Thoracic aorta (tissue), 2 donors: ENCODE results near the gene PIP5K1C. TPM values are rescaled to one million over a fixed set of nuclear protein-coding genes. Genes with fewer than 3 reads are reported as not detected.

Experiments used
- ATAC-seq: fragments of 150-250 bp; one replicate; pipeline ENCODE4 v1.8.0; 2017; ENCODE audit warnings: low read depth; ENCODE audit not compliant: insufficient number of reproducible peaks, low FRiP score
- DNase-seq: peaks from one replicate; pipeline ENCODE4 v3.0.0-alpha.2; 2020; ENCODE audit warnings: low spot score
- H3K27ac ChIP-seq, 2 donors: fragments of 200-600 bp; sonication (generic); 1 replicate in 1 of 2; 2 replicates in 1 of 2; pipeline ENCODE4 v1.5.1; 2016; ENCODE audit warnings: mild to moderate bottlenecking in 2 of 2, moderate library complexity in 2 of 2
- H3K27me3 ChIP-seq: fragments of 200-600 bp; sonication (generic); replicated peaks from 2 replicates; pipeline ENCODE4 v1.6.0; 2016; ENCODE audit warnings: mild to moderate bottlenecking; ENCODE audit not compliant: insufficient read depth
- H3K36me3 ChIP-seq: fragments of 200-600 bp; sonication (generic); one replicate; pipeline ENCODE4 v1.5.1; 2016
- H3K4me1 ChIP-seq, 2 donors: fragments of 200-600 bp; sonication (generic); 1 replicate in 1 of 2; 2 replicates in 1 of 2; pipeline versions ENCODE4 v1.5.1 to v1.6.0; 2016; ENCODE audit warnings: low read depth in 2 of 2, mild to moderate bottlenecking in 1 of 2; ENCODE audit not compliant: control insufficient read depth in 1 of 2
- H3K4me3 ChIP-seq: fragments of 200-600 bp; sonication (generic); 2 replicates; pipeline ENCODE4 v1.5.1; 2016; ENCODE audit warnings: mild to moderate bottlenecking
- H3K9me3 ChIP-seq: fragments of 200-600 bp; sonication (generic); 2 replicates; pipeline ENCODE4 v1.5.1; 2016
- CTCF ChIP-seq: fragments of 200-600 bp; sonication (generic); IDR thresholded peaks from one replicate; pipeline ENCODE4 v1.5.1; 2019; ENCODE audit warnings: antibody characterized with exemption
- total RNA-seq, 2 donors: library from RNA; depleted of rRNA; stranded (reverse); fragments of >200 nt; gene quantifications; one replicate each; pipeline versions ENCODE4 v1.1.0 to v1.2.3, GENCODE V29; 2016

Gene PIP5K1C
- total RNA-seq, 2 donors from 2014 or later, result 82.6 to 84.5 TPM

- DNase-seq (no peak), ATAC-seq (no peak)
- H3K27me3 ChIP-seq, result no peaks in the 10 kb centered on the region
- no peak overlapping the region for H3K4me3 ChIP-seq
- peaks cover 65% of the 10 kb centered on the region for H3K36me3 ChIP-seq
- no peak for TF ChIP-seq CTCF
- no peaks in the 10 kb centered on the region for H3K9me3 ChIP-seq
- H3K27ac ChIP-seq, result no peak overlapping the region
- no peaks in the 10 kb centered on the region for H3K4me1 ChIP-seq
Observed at GRCh38 chr19:3642987-3643673, 57.1 kb downstream of the PIP5K1C start.

- H3K36me3 ChIP-seq, result peaks cover 57% of the 10 kb centered on the region
Observed at GRCh38 chr19:3642296-3642695, 58.0 kb downstream of the PIP5K1C start.

DNA sequence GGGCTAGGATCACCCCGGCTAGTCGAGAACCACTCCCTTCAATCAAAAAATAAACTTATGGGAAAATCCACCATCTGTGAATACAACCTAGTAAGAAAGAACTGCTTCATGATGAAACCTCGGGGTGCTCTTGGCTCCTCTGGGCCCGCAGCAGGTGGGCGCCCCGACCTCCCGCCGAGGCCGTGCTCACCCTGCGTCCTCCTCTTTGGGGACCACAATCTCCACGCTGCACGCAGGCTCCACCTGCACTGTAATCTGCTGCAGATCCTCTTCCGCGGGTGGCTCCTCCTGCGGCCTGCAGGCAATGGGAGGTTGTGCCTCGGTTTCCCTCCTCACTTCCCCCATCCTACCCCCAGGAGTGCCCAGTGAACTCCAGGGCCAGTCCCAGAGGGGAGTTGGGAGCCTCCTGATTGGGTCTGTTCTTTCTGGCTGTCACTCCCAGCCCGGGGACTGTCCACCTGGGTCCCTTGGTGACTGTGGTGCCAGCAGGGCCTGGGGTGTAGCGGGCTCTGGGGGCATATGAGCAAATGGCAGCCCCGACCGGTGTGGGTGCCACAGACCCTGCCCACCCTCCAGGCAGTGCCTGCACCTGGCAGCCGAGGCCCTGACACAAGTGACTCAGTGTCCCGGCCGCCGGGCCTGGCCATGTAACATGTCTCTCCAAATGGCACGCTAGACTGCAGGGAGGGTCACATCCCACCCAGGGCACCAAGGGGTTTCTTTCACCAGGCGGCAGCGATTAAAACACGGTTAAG is 58.6 kb downstream of the PIP5K1C start:
- no peak overlapping the region for H3K4me3 ChIP-seq
- H3K4me1 ChIP-seq, result no peaks in the 10 kb centered on the region
- DNase-seq, result no peak
- peaks cover 60% of the 10 kb centered on the region for H3K36me3 ChIP-seq
- H3K9me3 ChIP-seq, result no peaks in the 10 kb centered on the region
- H3K27ac ChIP-seq, result no peak overlapping the region
- TF ChIP-seq CTCF, result no peak
- ATAC-seq, result no peak
- H3K27me3 ChIP-seq, result no peaks in the 10 kb centered on the region

More at GRCh38 chr19:3642296-3642695, 58.0 kb downstream of the PIP5K1C start:
- no peak overlapping the region for H3K27ac ChIP-seq
- no peak overlapping the region for H3K4me3 ChIP-seq
- no peaks in the 10 kb centered on the region for H3K9me3 ChIP-seq
- no peak for DNase-seq
- H3K27me3 ChIP-seq, result no peaks in the 10 kb centered on the region
- no peak for ATAC-seq
- no peak for TF ChIP-seq CTCF
- no peaks in the 10 kb centered on the region for H3K4me1 ChIP-seq

DNA sequence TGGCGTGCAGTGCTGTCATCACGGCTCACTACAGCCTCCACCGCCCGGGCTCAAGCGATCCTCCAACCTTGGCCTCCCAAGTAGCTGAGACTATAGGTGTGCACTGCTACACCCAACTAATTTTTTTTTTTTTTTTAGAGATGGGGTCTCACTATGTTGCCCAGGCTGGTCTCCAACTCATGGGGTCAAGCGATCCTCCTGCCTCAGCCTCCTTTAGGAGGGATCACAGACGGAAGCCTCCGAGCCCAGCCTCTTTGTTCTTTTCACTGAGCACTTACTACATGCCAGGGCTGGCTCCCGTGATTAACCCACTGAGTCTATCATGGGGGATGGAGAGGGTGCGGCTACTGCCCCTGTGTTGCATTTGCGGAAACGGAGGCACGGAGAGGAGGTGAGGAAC is 60.8 kb downstream of the PIP5K1C start:
- H3K27me3 ChIP-seq, result no peaks in the 10 kb centered on the region
- DNase-seq (no peak), ATAC-seq (no peak)
- peaks cover 52% of the 10 kb centered on the region for H3K36me3 ChIP-seq
- H3K4me3 ChIP-seq, result no peak overlapping the region
- no peak overlapping the region for H3K27ac ChIP-seq
- H3K9me3 ChIP-seq, result no peaks in the 10 kb centered on the region
- no peaks in the 10 kb centered on the region for H3K4me1 ChIP-seq
- no peak for TF ChIP-seq CTCF
